GM12872 (cell line): ENCODE data around the gene STAP1.

Experiments
- CTCF ChIP-seq: IDR thresholded peaks from 3 replicates; pipeline ENCODE4 v1.5.1; 2011; ENCODE audit warnings: low read depth, mild to moderate bottlenecking, low read length, moderate library complexity; ENCODE audit not compliant: insufficient read depth

STAP1 gene

GRCh38 chr4:67558493-67558892, at the start of gene STAP1:
STAP1 (plus strand) TSS chr4:67558727; CDS start chr4:67558810, 83 bp downstream.
- no peak for TF ChIP-seq CTCF

- TF ChIP-seq CTCF = no peak
Measured at GRCh38 chr4:67512501-67512900, 46.0 kb upstream of the STAP1 start.

GRCh38 chr4:67520141-67520540, 38.4 kb upstream of the STAP1 start:
- no peak for TF ChIP-seq CTCF

- no peak for TF ChIP-seq CTCF
Measured at GRCh38 chr4:67521506-67521905, 37.0 kb upstream of the STAP1 start.

GRCh38 chr4:67522230-67522629, 36.3 kb upstream of the STAP1 start:
- no peak for TF ChIP-seq CTCF

GRCh38 chr4:67522851-67523671, 35.5 kb upstream of the STAP1 start:
- TF ChIP-seq CTCF = no peak

- no peak for TF ChIP-seq CTCF
Measured at GRCh38 chr4:67531379-67531962, 27.1 kb upstream of the STAP1 start.
